NCI-H446 treated with DMSO at 0.1 percent for 48 hours (cell line): ENCODE results near the gene CTNNA1.
"Not testable (repeated sequence)": the region's sequence is repeated elsewhere in the genome, so short reads cannot be mapped to it uniquely, and the experiment has no call there.

Source experiments
- DNase-seq: peaks from one replicate; lab custom pipeline; 2025; lab: John Stamatoyannopoulos, UW

Gene CTNNA1

DNA sequence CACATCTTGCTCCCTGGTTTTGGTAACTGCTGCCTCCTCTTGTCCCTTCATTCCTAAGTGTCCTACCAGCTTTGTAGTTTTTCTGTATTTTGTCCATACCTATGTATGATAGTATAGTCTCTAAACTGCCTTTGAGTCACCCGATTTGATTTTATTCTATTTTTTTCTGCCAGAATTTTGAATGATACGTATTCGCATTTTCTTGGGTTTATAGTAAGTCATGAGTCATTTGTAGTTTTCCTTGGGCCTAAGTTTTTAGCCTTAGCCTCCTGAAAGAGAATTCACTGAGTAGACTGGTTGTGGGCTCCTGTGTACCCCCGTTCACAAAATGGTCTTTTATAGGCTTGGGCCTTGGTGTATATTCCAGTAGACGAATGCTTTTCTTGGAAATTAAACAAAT is 62.3 kb downstream of the CTNNA1 start:
- no peak for DNase-seq

- no peak for DNase-seq
These were observed 64.0 kb downstream of the CTNNA1 start for GRCh38 chr5:138817241-138817640.

DNA sequence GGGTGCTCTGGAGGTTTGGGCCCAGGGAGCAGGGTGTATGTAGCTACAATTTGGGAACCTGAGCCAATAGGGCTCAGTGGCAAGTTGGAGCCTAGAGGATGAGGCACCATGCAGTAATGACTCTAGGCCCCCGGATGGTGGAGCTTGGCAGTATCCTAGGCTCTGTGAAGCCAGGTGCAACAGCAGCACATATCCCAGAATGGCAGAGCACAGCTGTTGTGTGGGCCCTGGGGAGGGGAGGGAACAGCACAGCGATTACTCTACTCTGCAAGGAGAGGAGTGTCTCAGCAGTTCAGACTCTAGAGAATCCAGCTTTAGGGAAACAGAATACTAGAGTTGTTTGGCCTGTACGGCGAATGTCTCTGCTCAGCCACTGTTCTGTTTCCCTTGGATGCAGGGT is 65.9 kb downstream of the CTNNA1 start:
- DNase-seq = no peak

- DNase-seq = no peak
These were observed 67.5 kb downstream of the CTNNA1 start for GRCh38 chr5:138820695-138821094.

DNA sequence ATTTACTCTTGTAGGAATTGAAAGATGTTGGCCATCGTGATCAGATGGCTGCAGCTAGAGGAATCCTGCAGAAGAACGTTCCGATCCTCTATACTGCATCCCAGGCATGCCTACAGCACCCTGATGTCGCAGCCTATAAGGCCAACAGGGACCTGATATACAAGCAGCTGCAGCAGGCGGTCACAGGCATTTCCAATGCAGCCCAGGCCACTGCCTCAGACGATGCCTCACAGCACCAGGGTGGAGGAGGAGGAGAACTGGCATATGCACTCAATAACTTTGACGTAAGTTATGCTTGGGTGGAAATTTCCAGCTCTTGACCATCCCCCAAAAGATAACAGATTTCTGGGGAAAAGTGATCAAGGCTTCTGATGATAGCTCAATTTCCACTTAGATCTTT is 71.3 kb downstream of the CTNNA1 start:
- no peak for DNase-seq

- peak; percentile 4 for DNase-seq
These were observed 72.0 kb downstream of the CTNNA1 start for GRCh38 chr5:138824924-138825863.

DNA sequence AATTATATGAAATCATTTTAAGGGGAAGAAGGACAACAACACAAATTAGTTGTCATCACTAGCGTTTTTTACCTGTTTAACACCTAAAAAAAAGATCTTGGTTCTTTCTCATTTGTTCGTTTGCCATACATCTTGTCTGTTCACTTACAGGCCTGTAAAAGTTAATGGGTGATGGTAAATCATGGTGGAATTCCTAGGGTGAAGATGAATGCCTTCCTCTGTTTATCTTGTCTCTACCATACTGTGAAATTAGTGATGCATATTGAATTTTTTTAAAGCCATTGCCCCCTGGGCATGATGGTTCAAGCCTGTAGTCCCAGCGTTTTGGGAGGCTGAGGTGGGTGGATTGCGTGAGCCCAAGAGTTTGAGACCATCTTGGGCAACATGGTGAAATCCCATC is 75.3 kb downstream of the CTNNA1 start:
- DNase-seq = no peak

GRCh38 chr5:138829341-138829740 is 76.1 kb downstream of the CTNNA1 start:
- DNase-seq = no peak

DNA sequence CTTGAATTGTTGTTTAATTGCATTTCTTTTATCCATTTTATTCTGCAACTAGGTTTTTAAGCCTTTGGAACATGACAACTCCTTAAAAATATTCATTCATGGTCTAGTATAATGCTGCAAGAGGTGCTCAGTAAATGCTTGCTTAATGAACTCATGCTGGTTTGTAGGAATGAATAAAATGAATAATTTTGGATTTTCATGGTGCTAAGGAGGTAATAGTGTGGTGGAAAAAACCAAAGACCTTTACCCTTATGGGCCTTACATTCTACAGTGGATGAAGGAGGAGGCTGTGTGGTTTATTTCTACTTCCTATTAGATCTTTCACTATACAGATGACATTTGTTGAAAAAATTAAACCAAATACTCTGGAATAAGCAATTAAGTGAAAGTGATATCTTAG is 78.5 kb downstream of the CTNNA1 start:
- DNase-seq = no peak

- no peak for DNase-seq
These were observed 79.0 kb downstream of the CTNNA1 start for GRCh38 chr5:138832218-138832617.

DNA sequence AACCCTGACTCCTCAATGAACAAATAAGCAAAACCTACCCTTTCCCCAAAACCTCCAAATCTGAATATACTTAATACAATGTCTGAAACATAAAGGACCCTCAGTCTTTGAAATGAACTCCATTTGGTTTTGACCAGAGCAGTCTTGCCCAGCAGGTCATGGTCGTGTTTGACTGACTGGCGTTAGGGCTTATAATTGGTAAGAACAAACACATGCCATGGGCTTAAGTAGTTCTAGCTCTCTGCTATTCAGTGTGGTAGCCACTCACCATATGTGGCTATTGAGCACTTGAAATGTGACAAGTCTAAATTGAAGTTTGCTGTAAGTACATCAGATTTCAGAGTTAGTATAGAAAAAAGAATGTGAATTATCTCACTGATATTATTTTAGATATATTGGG is 79.9 kb downstream of the CTNNA1 start:
- DNase-seq = no peak

DNA sequence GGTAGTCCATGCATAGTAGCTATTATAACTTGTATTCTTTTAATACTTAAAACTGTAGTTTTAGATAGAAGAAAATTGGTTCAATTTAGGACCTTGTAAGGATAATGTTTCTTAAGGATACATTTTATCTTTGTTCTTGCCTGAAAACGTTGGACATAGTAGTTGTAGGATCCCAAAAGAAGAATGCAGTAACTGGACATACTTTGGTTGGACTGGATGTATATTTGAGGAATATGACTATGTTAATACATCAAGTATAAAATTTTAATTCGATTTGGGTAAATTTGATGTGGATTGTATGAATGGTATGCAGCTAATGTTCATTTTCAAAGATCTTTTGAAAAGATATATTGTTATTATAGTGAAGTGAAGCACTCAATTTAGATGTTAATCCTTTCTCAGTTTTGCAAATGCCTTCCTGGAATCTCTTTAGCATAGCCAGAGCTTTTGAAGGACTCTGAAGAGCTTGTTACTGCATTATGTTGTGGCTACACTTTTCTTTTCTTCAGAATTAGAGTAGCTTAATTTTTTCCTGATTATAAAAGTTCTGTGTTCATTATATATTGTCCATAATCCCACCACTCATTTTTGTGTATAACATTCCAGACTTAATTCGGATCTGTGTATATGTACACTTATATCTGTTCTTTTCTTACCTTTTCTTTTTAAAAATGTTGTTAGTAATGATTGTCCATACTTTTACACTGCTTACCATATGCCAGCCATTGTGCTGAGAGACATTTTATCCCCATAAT is 80.7 kb downstream of the CTNNA1 start:
- no peak for DNase-seq

DNA sequence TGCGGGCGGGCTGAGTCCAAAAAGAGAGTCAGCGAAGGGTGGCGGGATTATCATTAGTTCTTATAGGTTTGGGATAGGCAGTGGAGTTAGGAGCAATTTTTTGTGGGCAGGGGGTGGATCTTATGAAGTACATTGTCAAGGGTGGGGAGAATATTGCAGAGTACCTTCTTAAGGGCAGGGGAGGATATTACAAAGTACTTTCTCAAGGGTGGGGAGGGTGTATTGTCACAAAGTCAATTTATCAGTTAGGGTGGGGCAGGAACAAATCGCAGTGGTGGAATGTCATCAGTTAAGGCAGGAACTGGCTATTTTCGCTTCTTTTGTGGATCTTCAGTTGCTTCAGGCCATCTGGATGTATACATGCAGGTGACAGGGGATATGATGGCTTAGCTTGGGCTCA is 81.6 kb downstream of the CTNNA1 start:
- DNase-seq = not testable (repeated sequence)

- no peak for DNase-seq
These were observed 83.9 kb downstream of the CTNNA1 start for GRCh38 chr5:138837160-138837559.

DNA sequence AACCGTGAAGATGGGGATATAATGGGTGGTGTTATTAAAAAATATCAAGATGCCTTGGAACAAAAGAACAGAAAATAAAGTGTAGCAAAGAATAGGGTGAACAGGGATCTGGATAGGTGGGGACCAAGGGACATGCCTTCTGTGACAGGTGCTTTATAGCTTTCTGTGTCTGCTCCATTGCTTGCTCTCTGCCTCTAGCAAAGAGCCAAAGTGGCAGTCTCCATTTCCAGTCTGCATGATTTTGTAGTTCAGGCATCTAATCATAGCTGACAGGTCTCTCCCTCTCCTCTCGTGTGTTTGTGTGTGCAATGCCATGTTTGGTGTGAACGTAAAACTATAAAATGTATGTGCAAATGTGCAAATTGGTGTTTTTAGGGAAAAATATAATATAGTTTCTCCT is 86.9 kb downstream of the CTNNA1 start:
- no peak for DNase-seq

DNA sequence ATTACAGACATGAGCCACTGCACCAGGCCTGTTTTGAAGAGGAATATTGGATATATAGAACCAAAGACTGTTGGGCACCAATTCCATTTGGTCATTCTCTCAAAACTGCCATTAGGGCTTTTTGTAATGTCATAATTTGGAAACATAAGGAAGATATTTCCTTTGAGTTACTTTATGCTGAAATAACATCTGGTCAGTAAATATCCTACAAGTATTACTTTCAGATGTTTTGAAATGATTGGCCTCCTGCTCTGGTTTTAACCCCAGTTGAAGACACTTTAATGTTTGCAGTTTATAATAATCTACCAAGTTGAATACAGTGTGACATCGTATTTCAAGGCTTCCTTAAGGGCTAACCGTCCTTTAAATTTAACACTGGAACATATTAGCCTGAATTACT is 88.3 kb downstream of the CTNNA1 start:
- no peak for DNase-seq

DNA sequence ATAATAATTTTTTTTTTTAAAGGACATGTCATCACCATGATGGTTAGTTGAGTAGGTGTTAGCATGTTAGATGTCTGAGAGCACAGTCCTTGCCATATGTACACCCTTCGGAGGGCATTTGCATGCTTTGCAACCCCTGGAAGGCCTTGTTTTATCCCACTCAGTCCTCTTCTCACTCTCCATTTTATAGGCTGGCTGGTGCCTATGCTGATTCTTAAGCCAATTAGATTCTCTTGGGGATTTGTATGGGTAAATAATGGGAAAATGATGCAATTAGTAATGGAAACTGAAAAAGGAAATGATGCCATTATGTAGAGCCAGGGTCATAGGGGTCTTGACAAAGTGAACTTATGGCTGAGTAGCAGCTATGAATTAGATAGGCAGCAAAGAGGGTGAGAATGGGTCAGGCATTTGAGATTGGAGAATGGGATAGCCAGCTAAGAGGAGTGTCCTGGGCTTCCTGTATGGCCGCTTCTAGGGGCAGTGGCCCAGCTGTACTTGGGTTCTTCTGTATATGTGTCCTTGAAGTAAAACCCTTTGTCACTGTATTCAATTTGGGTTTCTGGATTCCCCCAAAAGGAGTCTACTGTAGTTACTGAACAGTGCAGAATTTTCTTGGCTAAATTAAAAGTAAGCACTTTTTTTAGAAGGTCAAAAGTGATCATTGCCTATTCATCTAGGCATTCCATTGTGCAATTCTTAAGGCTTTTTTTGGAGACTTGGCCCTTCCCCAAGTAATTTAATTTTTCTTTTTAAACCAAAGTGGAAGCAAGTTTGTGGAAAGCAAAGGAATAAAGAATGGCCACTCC is 90.3 kb downstream of the CTNNA1 start:
- no peak for DNase-seq

DNA sequence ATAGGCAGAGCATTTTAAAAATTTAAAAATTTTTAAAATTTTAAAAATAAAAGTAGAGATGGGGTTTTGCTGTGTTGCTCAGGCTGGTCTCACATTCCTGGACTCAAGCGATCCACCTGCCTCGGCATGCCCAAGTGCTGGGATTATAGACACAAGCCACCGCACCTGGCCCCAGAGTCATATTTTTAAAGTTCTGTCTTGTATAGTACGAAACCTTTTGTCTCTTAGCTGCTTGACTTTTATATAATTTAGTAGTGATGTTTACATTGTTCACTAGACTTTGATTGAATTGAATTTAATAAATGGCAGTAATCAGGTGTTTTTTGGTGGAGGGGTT is 90.9 kb downstream of the CTNNA1 start:
- no peak for DNase-seq

- no peak for DNase-seq
These were observed 91.7 kb downstream of the CTNNA1 start for GRCh38 chr5:138844812-138845513.

DNA sequence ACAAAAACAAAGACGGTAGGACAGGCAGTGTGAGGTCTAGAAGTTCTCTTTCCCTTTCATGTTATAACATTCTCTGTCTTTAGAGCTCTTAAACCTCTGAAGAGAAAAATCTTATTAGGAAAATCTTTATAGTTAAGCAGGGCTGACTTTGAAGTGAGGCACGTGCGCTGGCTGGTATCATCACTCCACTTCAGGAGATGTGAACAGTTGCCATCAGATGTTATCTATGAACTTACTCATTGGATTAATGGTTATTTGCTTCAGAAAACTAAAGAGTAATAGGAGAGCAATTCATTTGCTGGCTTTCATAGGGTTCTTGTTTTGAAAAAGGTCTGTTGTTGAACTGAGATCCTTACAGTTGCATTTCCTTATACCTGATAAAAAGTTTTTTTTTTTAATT is 96.2 kb downstream of the CTNNA1 start:
- DNase-seq = no peak

GRCh38 chr5:138849882-138850281 is 96.7 kb downstream of the CTNNA1 start:
- no peak for DNase-seq

DNA sequence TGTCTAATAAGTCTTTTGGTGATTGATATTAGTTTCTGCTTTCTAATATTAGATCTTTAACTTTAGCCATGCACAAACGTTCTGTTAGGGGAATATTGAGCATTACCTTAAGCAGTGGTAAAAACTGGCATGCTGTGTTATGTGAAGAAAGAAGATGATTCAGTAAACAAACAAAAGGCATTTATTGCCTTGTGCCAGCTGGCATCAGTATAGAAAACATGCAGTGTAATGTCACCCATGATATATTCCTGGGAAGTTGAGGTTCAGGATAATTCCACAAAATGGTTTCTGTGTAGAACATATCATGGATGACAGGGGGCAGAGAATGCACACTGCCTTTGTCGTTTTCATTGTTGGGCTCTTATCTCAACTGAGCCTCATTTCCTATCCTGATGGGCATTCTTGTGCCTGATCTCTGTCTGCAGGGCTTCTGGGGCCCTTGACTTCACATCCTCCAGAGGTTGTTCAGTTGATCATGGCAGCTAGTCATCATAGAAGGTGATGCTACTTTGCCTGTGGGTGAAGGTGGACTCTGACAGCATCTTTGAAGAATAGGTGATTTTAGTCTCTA is 97.7 kb downstream of the CTNNA1 start:
- no peak for DNase-seq
